AG04449 (cell line): ENCODE results near the gene RGS16.
A peak's percentile ranks its signal among the peaks of the same experiment; 100 is the strongest.

Experiments used
- CTCF ChIA-PET: fragments of 350-600 bp; formaldehyde crosslinking; extraction: SDS; loops from one replicate; lab custom pipeline; 2021; ENCODE audit warnings: antibody characterized with exemption; lab: Yijun Ruan, JAX
- POLR2A ChIA-PET: fragments of 400-600, 350-600 bp; formaldehyde crosslinking; extraction: SDS; loops from one replicate; lab custom pipeline; 2020; ENCODE audit warnings: antibody characterized with exemption, inconsistent platforms; lab: Yijun Ruan, JAX
- DNase-seq: peaks from one replicate; pipeline ENCODE4 v3.0.0-alpha.2; 2010; ENCODE audit warnings: low read depth, low spot score
- H3K4me3 ChIP-seq: 2 replicates; pipeline ENCODE4 v1.5.1; 2011; ENCODE audit warnings: low read depth, mild to moderate bottlenecking, control low read depth, low read length
- TF ChIP-seq, protein P1 (sequence below): IDR thresholded peaks from one replicate; pipeline ENCODE4 v1.5.1; 2011; ENCODE audit warnings: mild to moderate bottlenecking, moderate library complexity, low read length, control low read depth, inconsistent platforms; ENCODE audit not compliant: insufficient read depth; ENCODE audit errors: missing control alignments

RGS16 gene

DNA sequence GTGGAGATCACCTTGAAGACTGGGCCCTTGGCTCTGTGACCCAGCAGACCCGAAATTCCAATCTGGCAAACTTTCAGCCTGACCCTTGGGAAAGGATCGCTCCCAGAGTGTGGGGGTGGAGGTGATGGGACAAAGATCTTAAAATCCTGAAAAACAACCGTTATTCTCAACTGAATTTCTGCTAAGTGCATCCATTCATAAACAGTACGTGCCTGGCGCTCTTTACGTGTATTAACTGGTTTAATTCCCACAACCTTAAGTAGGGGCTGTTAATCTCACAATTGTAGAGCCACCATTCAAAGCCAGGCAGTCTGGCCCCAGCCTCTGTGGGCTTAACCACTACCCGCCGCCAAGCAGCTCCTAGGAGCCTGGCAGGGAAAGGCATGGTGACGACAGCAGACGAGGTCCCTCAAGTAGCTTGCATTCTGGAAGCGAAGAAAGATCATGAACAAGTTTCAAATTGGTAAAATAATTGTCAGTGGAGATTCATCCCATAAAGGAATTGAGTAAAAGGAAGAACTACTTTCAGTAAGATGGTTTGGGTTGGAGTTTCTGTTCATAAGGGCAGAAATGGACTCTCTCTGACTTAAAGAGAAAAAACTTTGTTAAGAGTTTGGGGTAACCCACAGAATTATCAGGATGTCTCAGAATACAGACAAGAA is 11.4 kb upstream of the RGS16 start:
- no peak for DNase-seq
- H3K4me3 ChIP-seq = peak overlapping the region; percentile 51
- CTCF ChIA-PET = interaction anchor here (0.9 to 13.7 kb wide), 6 partner anchors 10 to 171 kb away, joined by 3 to 184 read pairs (median 6); no protein-coding TSS in a partner anchor
- POLR2A ChIA-PET = interaction anchor here (1.7 kb wide), 1 partner anchor 11 kb away, joined by 8 read pairs; the partner anchor contains the start of gene RGS16
- TF ChIP-seq, protein P1, sequence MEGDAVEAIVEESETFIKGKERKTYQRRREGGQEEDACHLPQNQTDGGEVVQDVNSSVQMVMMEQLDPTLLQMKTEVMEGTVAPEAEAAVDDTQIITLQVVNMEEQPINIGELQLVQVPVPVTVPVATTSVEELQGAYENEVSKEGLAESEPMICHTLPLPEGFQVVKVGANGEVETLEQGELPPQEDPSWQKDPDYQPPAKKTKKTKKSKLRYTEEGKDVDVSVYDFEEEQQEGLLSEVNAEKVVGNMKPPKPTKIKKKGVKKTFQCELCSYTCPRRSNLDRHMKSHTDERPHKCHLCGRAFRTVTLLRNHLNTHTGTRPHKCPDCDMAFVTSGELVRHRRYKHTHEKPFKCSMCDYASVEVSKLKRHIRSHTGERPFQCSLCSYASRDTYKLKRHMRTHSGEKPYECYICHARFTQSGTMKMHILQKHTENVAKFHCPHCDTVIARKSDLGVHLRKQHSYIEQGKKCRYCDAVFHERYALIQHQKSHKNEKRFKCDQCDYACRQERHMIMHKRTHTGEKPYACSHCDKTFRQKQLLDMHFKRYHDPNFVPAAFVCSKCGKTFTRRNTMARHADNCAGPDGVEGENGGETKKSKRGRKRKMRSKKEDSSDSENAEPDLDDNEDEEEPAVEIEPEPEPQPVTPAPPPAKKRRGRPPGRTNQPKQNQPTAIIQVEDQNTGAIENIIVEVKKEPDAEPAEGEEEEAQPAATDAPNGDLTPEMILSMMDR = no peak

GRCh38 chr1:182614796-182615454 is 10.7 kb upstream of the RGS16 start:
- H3K4me3 ChIP-seq = peak overlapping the region; percentile 51
- no peak for DNase-seq
- POLR2A ChIA-PET = interaction anchor here (1.7 kb wide), 1 partner anchor 11 kb away, joined by 8 read pairs; the partner anchor contains the start of gene RGS16
- TF ChIP-seq, protein P1 = no peak
- CTCF ChIA-PET = interaction anchor here (0.9 to 13.7 kb wide), 6 partner anchors 10 to 173 kb away, joined by 3 to 184 read pairs (median 4); no protein-coding TSS in a partner anchor

GRCh38 chr1:182611787-182612186 is 7.6 kb upstream of the RGS16 start:
- CTCF ChIA-PET = interaction anchor here (1.3 to 13.7 kb wide), 2 partner anchors 13 to 469 kb away, joined by 4 to 184 read pairs; no protein-coding TSS in a partner anchor
- H3K4me3 ChIP-seq = no peak overlapping the region

GRCh38 chr1:182611326-182611725 is 7.1 kb upstream of the RGS16 start:
- no peak overlapping the region for H3K4me3 ChIP-seq
- TF ChIP-seq, protein P1 = no peak
- POLR2A ChIA-PET = no interaction called here
- CTCF ChIA-PET = interaction anchor here (1.3 to 13.7 kb wide), 2 partner anchors 13 to 468 kb away, joined by 4 to 184 read pairs; no protein-coding TSS in a partner anchor
- no peak for DNase-seq

More at GRCh38 chr1:182611787-182612186, 7.6 kb upstream of the RGS16 start:
- no peak for DNase-seq
- POLR2A ChIA-PET = no interaction called here
- TF ChIP-seq, protein P1 = no peak

GRCh38 chr1:182610606-182611194 is 6.5 kb upstream of the RGS16 start:
- POLR2A ChIA-PET = no interaction called here
- CTCF ChIA-PET = interaction anchor here (0.8 to 13.7 kb wide), 3 partner anchors 12 to 467 kb away, joined by 3 to 184 read pairs (median 4); no protein-coding TSS in a partner anchor
- no peak overlapping the region for H3K4me3 ChIP-seq

More at GRCh38 chr1:182610606-182611194, 6.5 kb upstream of the RGS16 start:
- no peak for DNase-seq
- TF ChIP-seq, protein P1 = no peak
